PC-3 (cell line): ENCODE data around the gene ZNF785. TPM values are rescaled to one million over a fixed set of nuclear protein-coding genes. Genes with fewer than 3 reads are reported as not detected.
A peak's percentile ranks its signal among the peaks of the same experiment; 100 is the strongest.

Experiments
- ATAC-seq: fragments of 200-7000 bp; cut with Tn5 transposase; 2 replicates; pipeline ENCODE4 v1.9.1; 2020; ENCODE audit warnings: mild to moderate bottlenecking, moderate library complexity
- BruUV-seq: library from RNA; stranded (reverse); fragments of 400-500 nt; replicated peaks from 2 replicates; lab custom pipeline; 2021; lab: Mats Ljungman, UMichigan
- CTCF ChIA-PET: fragments of 300-600 bp; sonication (Branson Sonifier 250); formaldehyde crosslinking; loops from one replicate; lab custom pipeline; 2022; ENCODE audit warnings: antibody characterized with exemption; lab: Charles Lee
- POLR2A ChIA-PET: fragments of 300-600 bp; sonication (Branson Sonifier 250); formaldehyde crosslinking; loops from one replicate; lab custom pipeline; 2022; ENCODE audit warnings: antibody characterized with exemption; ENCODE audit not compliant: unreplicated experiment; lab: Charles Lee
- DNase-seq: peaks from one replicate; pipeline ENCODE4 v3.0.0-alpha.2; 2015
- H2AFZ ChIP-seq: fragments of 300-600 bp; sonication (generic); 2 replicates; pipeline ENCODE4 v1.6.0; 2016; ENCODE audit warnings: antibody characterized with exemption, low read length
- H3F3A ChIP-seq: fragments of 300-600 bp; sonication (generic); one replicate; pipeline ENCODE4 v1.6.0; 2017; ENCODE audit warnings: antibody characterized with exemption, low read length, control low read depth, mild to moderate bottlenecking; ENCODE audit not compliant: unreplicated experiment
- H3K27ac ChIP-seq: fragments of 300-600 bp; sonication (generic); 2 replicates; pipeline ENCODE4 v1.5.1; 2016; ENCODE audit warnings: mild to moderate bottlenecking, low read length
- H3K27me3 ChIP-seq: fragments of 300-600 bp; sonication (generic); 2 replicates; pipeline ENCODE4 v1.6.1; 2016; ENCODE audit warnings: low read length, mixed read lengths
- H3K36me3 ChIP-seq: fragments of 300-600 bp; sonication (generic); 2 replicates; pipeline ENCODE4 v1.6.1; 2016; ENCODE audit warnings: low read depth, mixed run types, low read length, mixed read lengths
- H3K4me1 ChIP-seq: fragments of 300-600 bp; sonication (generic); 2 replicates; pipeline ENCODE4 v1.5.1; 2016; ENCODE audit warnings: low read length; ENCODE audit not compliant: insufficient read depth
- H3K4me2 ChIP-seq: fragments of 300-600 bp; sonication (generic); 2 replicates; pipeline ENCODE4 v1.6.0; 2016; ENCODE audit warnings: low read length
- H3K4me3 ChIP-seq: fragments of 300-600 bp; sonication (generic); 2 replicates; pipeline ENCODE4 v1.5.1; 2016; ENCODE audit warnings: mild to moderate bottlenecking, low read length, mixed read lengths
- H3K79me2 ChIP-seq: fragments of 300-600 bp; sonication (generic); 2 replicates; pipeline ENCODE4 v1.6.1; 2017; ENCODE audit warnings: low read length, mixed read lengths
- H3K9ac ChIP-seq: fragments of 300-600 bp; sonication (generic); 2 replicates; pipeline ENCODE4 v1.6.0; 2016; ENCODE audit warnings: mild to moderate bottlenecking, low read length
- H3K9me2 ChIP-seq: fragments of 300-600 bp; sonication (generic); replicated peaks from 2 replicates; pipeline ENCODE4 v1.6.1; 2016; ENCODE audit warnings: mixed run types, low read length, mixed read lengths
- H3K9me3 ChIP-seq: fragments of 300-600 bp; sonication (generic); 2 replicates; pipeline ENCODE4 v1.6.1; 2016; ENCODE audit warnings: low read length, mixed read lengths
- H4K20me1 ChIP-seq: fragments of 300-600 bp; sonication (generic); 2 replicates; pipeline ENCODE4 v1.6.1; 2016; ENCODE audit warnings: low read length, mixed read lengths
- CTCF ChIP-seq: fragments of 300-600 bp; sonication (generic); conservative IDR thresholded peaks from 2 replicates; pipeline ENCODE4 v1.5.1; 2017; ENCODE audit warnings: antibody characterized with exemption, low read depth, mild to moderate bottlenecking, low read length
- EZH2 ChIP-seq: fragments of 300-600 bp; sonication (generic); IDR thresholded peaks from one replicate; pipeline ENCODE4 v1.6.1; 2017; ENCODE audit warnings: antibody characterized with exemption, mild to moderate bottlenecking, low read length; ENCODE audit not compliant: unreplicated experiment
- EZH2phosphoT487 ChIP-seq: fragments of 300-600 bp; sonication (generic); IDR thresholded peaks from 2 replicates; pipeline ENCODE4 v1.6.1; 2018; ENCODE audit warnings: mild to moderate bottlenecking, antibody characterized with exemption, low read length, borderline replicate concordance
- intact Hi-C: fragments of 100-400 bp; cut with micrococcal nuclease; formaldehyde crosslinking; loops from 2 replicates; pipeline ENCODE4 v1.9.0; 2023
- total RNA-seq: library from RNA; depleted of rRNA; stranded (reverse); fragments of >200 nt; gene quantifications from 2 replicates; pipeline ENCODE4 v1.2.3, GENCODE V29; 2014

ZNF785 gene
- total RNA-seq, 1 experiment from 2014 or later: 4.9 TPM

- Histone ChIP-seq H2AFZ (no peak overlapping the region), H3K9ac (peak overlapping the region; percentile 47; the same call in 1 of the 2 replicates), H3K27me3 (no peaks in the 10 kb centered on the region), H4K20me1 (no peaks in the 10 kb centered on the region), H3K9me3 (no peaks in the 10 kb centered on the region), H3K36me3 (no peaks in the 10 kb centered on the region), H3K27ac (peak overlapping the region; percentile 96), H3K4me1 (peaks cover 34% of the 10 kb centered on the region), H3F3A (no peaks in the 10 kb centered on the region), H3K4me3 (no peak overlapping the region), H3K4me2 (no peak overlapping the region), H3K9me2 (no peaks in the 10 kb centered on the region), H3K79me2 (peaks cover 7% of the 10 kb centered on the region; the same call in 1 of the 2 replicates)
- no peak for DNase-seq
- CTCF ChIA-PET: no interaction called here
- intact Hi-C loops: no loop called here
- TF ChIP-seq EZH2phosphoT487 (no peak), CTCF (no peak), EZH2 (no peak)
- ATAC-seq: no peak
- POLR2A ChIA-PET: no interaction called here
- no TSS peak for BruUV-seq
Observed at GRCh38 chr16:30569281-30569680, 16.2 kb downstream of the ZNF785 start.

- peak; percentile 39 for ATAC-seq
- ChIA-PET POLR2A (interaction anchor here (1.0 kb wide), 1 partner anchor 10 kb away, joined by 5 read pairs; the partner anchor contains the start of gene ZNF764), CTCF (no interaction called here)
- Histone ChIP-seq H3K27me3 (no peaks in the 10 kb centered on the region), H3K9me3 (no peaks in the 10 kb centered on the region), H3K9ac (peak overlapping the region; percentile 76), H3K4me1 (peaks cover 34% of the 10 kb centered on the region), H3K9me2 (no peaks in the 10 kb centered on the region), H3K4me3 (no peak overlapping the region), H3F3A (no peaks in the 10 kb centered on the region), H3K79me2 (peaks cover 7% of the 10 kb centered on the region; the same call in 1 of the 2 replicates), H2AFZ (no peak overlapping the region), H3K4me2 (peak overlapping the region; percentile 60), H4K20me1 (no peaks in the 10 kb centered on the region), H3K27ac (peak overlapping the region; percentile 96), H3K36me3 (no peaks in the 10 kb centered on the region)
- BruUV-seq: no TSS peak
- intact Hi-C loops: no loop called here
- TF ChIP-seq CTCF: no peak
- TF ChIP-seq EZH2: no peak
- no peak for TF ChIP-seq EZH2phosphoT487
- DNase-seq: peak; percentile 87
Observed at GRCh38 chr16:30567991-30568638, 17.4 kb downstream of the ZNF785 start.
